ENCODE data around the gene SPTBN1.

Gene SPTBN1

DNA sequence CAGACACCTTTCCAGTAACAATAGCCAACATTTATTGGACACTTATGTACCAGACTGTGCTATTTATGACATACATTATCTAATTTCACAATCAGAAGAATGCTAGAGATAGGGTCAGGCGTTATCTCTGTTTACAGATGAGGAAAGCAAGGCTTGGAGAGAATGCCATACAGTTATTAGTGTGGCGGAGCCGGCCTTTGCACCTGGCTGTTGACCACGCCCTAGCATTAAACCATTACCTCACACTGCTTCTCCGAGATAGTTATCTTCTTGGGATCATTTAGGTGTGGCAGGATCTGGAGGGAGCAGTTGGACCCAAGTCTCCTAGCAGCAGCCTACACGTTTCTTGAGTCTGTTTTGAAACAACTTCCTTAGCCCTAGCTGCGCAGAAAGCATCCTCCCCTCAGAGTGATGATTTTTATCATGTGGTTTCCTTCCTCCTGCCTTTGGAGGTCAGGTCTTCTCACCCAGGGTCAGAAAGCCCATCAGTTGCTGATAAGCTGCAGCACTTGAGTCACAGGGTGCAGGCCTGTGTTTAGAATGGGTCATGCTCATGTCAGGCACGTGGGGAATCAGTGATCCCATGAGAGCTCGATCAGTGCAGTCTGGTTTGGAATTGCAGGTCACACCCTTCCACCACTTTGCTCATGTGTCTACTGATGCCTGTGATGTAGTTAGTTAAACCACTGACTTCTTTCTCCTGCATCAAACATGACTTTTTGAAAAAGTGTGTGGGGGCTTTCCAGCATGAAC is 118.2 kb downstream of the SPTBN1 start:
- DNase-seq (ENCODE audit: low spot score), result no peak
- TF ChIP-seq, protein P1, sequence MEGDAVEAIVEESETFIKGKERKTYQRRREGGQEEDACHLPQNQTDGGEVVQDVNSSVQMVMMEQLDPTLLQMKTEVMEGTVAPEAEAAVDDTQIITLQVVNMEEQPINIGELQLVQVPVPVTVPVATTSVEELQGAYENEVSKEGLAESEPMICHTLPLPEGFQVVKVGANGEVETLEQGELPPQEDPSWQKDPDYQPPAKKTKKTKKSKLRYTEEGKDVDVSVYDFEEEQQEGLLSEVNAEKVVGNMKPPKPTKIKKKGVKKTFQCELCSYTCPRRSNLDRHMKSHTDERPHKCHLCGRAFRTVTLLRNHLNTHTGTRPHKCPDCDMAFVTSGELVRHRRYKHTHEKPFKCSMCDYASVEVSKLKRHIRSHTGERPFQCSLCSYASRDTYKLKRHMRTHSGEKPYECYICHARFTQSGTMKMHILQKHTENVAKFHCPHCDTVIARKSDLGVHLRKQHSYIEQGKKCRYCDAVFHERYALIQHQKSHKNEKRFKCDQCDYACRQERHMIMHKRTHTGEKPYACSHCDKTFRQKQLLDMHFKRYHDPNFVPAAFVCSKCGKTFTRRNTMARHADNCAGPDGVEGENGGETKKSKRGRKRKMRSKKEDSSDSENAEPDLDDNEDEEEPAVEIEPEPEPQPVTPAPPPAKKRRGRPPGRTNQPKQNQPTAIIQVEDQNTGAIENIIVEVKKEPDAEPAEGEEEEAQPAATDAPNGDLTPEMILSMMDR (IDR thresholded peaks at IDR 0.05; ENCODE audit: extremely low read depth, insufficient read depth, missing control alignments), result no peak
- in situ Hi-C loops (cut with MboI; ENCODE audit: low pct_unique_long_range_greater_than_20kb, low sequenced_read_pairs, unreplicated experiment), result no loop called here

DNA sequence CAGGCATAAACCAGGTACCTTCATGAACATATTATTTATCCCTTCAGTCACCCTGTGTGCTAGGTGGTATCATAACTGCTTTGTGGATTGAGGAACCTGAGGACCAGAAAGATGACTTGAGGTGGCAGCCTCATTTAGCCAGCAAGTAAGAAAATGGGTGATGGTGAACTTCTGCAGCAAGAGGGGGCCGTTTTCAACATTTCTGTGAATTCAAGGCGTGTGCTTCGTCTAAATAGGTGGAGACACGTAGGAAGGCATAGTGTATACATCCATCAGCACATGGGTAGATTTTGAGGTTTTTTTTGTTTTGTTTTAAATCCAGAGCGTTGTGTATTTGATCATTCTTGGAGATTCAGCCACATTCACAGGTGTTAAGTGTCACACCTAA is 118.7 kb downstream of the SPTBN1 start:
- DNase-seq (ENCODE audit: low spot score), result no peak
- in situ Hi-C loops (cut with MboI; ENCODE audit: low pct_unique_long_range_greater_than_20kb, low sequenced_read_pairs, unreplicated experiment), result no loop called here
- TF ChIP-seq, protein P1 (IDR thresholded peaks at IDR 0.05; ENCODE audit: extremely low read depth, insufficient read depth, missing control alignments), result no peak

DNA sequence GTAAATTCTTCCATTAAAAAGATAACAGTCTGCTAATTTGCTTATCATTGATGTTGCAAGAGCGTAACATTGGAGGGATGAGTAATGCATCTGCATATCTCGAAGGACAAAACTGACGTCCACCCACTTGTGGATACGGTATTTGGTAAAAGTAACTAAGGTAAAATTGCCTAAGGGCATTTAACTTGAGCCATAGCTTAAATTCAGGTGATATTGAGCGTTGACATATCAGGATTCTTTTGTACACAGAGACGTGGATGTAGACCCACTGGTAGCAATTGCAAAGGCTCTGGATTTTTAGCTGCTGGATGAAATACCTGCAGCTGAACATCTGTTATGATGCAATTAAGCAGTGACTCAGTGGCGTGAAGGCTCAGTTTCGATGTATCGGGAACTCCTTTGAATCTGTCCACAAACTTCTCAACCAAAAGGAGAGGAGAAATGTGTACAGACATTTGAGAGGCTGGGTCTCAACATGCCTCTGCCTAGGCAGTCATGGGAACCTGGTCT is 119.3 kb downstream of the SPTBN1 start:
- TF ChIP-seq, protein P1 (IDR thresholded peaks at IDR 0.05; ENCODE audit: extremely low read depth, insufficient read depth, missing control alignments), result no peak
- in situ Hi-C loops (cut with MboI; ENCODE audit: low pct_unique_long_range_greater_than_20kb, low sequenced_read_pairs, unreplicated experiment), result no loop called here
- no peak for DNase-seq (ENCODE audit: low spot score)

DNA sequence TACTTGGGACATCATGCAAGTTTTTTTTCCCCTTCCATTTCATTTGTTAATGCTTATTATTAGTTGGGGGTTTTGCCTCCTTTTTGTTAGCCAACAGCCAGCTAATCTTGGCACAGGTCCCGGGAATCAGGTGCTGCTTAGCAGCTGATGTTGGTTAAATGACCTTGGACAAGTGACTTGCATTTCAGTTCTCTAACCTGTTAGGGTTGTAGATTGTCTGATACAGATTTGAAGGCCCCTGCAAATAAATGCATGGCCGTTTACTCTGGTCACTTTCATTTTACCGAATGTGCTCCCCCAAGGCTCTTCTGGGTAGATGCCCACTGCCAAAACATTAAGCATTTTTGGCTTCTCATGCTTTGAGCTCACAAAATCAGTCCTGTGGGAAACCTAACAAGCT is 120.9 kb downstream of the SPTBN1 start:
- no peak for DNase-seq (ENCODE audit: low spot score)
- in situ Hi-C loops (cut with MboI; ENCODE audit: low pct_unique_long_range_greater_than_20kb, low sequenced_read_pairs, unreplicated experiment), result no loop called here
- TF ChIP-seq, protein P1 (IDR thresholded peaks at IDR 0.05; ENCODE audit: extremely low read depth, insufficient read depth, missing control alignments), result no peak

DNA sequence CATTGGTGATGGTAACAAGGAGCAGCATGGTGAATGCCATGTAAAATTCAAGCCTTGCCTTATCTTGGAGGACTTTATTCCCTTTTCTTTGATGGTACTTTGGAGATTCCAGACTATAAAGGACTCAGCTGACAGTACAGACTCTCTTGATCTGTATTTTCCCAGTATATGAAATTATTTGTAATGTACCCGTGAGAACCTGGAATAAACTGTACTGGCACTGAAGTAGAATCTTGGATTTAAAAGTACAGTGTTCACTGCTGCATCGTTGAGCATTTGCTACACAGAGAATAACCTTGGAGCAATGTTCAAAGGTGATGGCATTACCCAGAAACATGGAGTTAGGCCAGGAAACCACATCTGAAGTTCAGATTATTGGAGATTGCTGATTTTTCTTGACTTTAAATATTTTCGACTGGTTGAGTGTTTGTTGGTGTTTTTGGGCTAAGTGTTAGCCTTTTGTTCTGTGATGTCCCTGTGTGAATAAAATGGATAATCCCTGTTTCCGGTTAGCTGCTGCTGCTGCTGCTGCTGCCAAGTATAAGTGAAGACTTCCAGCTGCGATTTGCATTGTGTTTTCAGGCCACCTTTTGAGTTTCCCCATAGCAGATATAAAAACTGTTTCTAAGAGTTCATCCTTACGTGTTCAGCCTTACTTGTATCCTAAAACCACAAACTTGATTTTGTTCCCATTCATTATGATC is 122.0 kb downstream of the SPTBN1 start:
- in situ Hi-C loops (cut with MboI; ENCODE audit: low pct_unique_long_range_greater_than_20kb, low sequenced_read_pairs, unreplicated experiment), result no loop called here
- TF ChIP-seq, protein P1 (IDR thresholded peaks at IDR 0.05; ENCODE audit: extremely low read depth, insufficient read depth, missing control alignments), result no peak
- DNase-seq (ENCODE audit: low spot score), result no peak

DNA sequence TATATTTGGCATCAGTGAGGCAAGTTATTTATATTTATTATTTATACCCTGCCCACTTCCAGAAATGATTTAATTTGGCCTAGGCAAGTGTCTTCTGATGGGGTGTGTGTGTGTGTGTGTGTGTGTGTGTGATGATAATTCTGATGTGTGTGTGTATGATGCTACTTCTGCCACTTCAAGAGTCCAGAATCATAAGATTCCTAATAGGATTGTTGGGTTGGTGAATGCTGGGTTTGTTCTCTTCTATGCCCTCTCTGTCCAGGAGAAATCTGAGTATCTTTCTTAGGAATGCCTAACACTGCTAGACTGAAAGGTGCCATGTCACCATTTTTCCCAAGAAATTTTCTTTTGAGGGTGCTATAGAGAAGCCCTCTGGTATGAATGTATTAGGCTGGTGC is 122.5 kb downstream of the SPTBN1 start:
- in situ Hi-C loops (cut with MboI; ENCODE audit: low pct_unique_long_range_greater_than_20kb, low sequenced_read_pairs, unreplicated experiment), result no loop called here

More for the DNA sequence above, 122.5 kb downstream of the SPTBN1 start:
- DNase-seq (ENCODE audit: low spot score), result no peak
- TF ChIP-seq, protein P1 (IDR thresholded peaks at IDR 0.05; ENCODE audit: extremely low read depth, insufficient read depth, missing control alignments), result no peak

Data from GM13977 (cell line).